ENCODE data around the gene DNAJC5G. TPM values are rescaled to one million over a fixed set of nuclear protein-coding genes. Genes with fewer than 3 reads are reported as not detected.

Gene DNAJC5G
- total RNA-seq, 1 donor from 2014 or later: not detected

GRCh38 chr2:27309651-27310050 lies 34.4 kb downstream of the DNAJC5G start:
- Histone ChIP-seq H4K20me1 (ENCODE audit: insufficient read depth, low read length) (peaks cover 36% of the 10 kb centered on the region), H3K36me3 (ENCODE audit: insufficient read depth, low read length) (no peaks in the 10 kb centered on the region), H3K9ac (ENCODE audit: low read length) (no peak overlapping the region), H3K4me3 (ENCODE audit: insufficient read depth, low read depth, low read length) (no peak overlapping the region), H3K27ac (ENCODE audit: low read depth, low read length) (no peak overlapping the region), H3K4me2 (ENCODE audit: low read length) (no peak overlapping the region), H2AFZ (ENCODE audit: low read depth, low read length) (no peak overlapping the region), H3K27me3 (ENCODE audit: insufficient read depth, low read length) (peaks cover 41% of the 10 kb centered on the region), H3K4me1 (ENCODE audit: insufficient read depth, low read length) (peaks cover 3% of the 10 kb centered on the region), H3K79me2 (ENCODE audit: insufficient read depth, low read length) (no peaks in the 10 kb centered on the region), H3K9me3 (ENCODE audit: insufficient read depth, low read depth, low read length) (no peaks in the 10 kb centered on the region)
- no peak overlapping the region for H3K4me3 Mint-ChIP-seq (ENCODE audit: unreplicated experiment)
- no peaks in the 10 kb centered on the region for H3K4me1 Mint-ChIP-seq (ENCODE audit: low read depth, unreplicated experiment)
- H3K27me3 Mint-ChIP-seq (ENCODE audit: low read depth, unreplicated experiment): peaks cover 32% of the 10 kb centered on the region
- H3K27ac Mint-ChIP-seq (ENCODE audit: unreplicated experiment): no peak overlapping the region
- H3K36me3 Mint-ChIP-seq (ENCODE audit: low read depth, unreplicated experiment): peaks cover 18% of the 10 kb centered on the region
- H3K9me3 Mint-ChIP-seq (ENCODE audit: unreplicated experiment): peaks cover 4% of the 10 kb centered on the region
- DNase-seq (ENCODE audit: low read depth) (no peak), FAIRE-seq (no peak)
- no peak for TF ChIP-seq CTCF (IDR thresholded peaks at IDR 0.05; ENCODE audit: insufficient read depth, low read depth, low read length)
- no peak for TF ChIP-seq EZH2 (IDR thresholded peaks at IDR 0.05; ENCODE audit: insufficient read depth, low read length)

DNA sequence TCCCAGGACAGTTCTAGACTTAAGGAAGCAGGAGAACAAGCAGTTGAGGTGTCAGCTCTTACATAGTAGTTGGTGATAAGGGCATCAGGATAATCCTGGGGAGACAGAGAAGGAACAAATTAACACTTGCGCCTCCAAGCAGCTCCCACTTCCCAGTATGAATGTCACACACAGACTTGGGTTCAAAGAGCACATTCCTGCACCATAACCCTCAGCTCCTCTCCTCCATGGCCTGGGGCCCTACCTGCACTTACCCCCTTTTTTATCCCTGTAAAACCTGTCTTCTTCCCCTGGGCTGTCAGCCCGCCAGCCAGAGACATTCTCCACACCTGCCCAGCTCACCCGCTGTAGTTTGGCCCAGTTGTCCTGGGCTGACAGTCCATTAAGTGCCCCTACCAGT lies 36.9 kb downstream of the DNAJC5G start:
- Mint-ChIP-seq H3K4me1 (ENCODE audit: low read depth, unreplicated experiment) (no peaks in the 10 kb centered on the region), H3K27me3 (ENCODE audit: low read depth, unreplicated experiment) (peaks cover 16% of the 10 kb centered on the region), H3K4me3 (ENCODE audit: unreplicated experiment) (no peak overlapping the region), H3K27ac (ENCODE audit: unreplicated experiment) (no peak overlapping the region), H3K9me3 (ENCODE audit: unreplicated experiment) (peaks cover 4% of the 10 kb centered on the region), H3K36me3 (ENCODE audit: low read depth, unreplicated experiment) (peaks cover 20% of the 10 kb centered on the region)
- H3K9me3 ChIP-seq (ENCODE audit: insufficient read depth, low read depth, low read length): no peaks in the 10 kb centered on the region
- TF ChIP-seq EZH2 (IDR thresholded peaks at IDR 0.05; ENCODE audit: insufficient read depth, low read length) (no peak), CTCF (IDR thresholded peaks at IDR 0.05; ENCODE audit: insufficient read depth, low read depth, low read length) (no peak)
- H4K20me1 ChIP-seq (ENCODE audit: insufficient read depth, low read length): peaks cover 45% of the 10 kb centered on the region
- no peaks in the 10 kb centered on the region for H3K79me2 ChIP-seq (ENCODE audit: insufficient read depth, low read length)
- no peak for DNase-seq (ENCODE audit: low read depth)
- no peak overlapping the region for H3K4me3 ChIP-seq (ENCODE audit: insufficient read depth, low read depth, low read length)
- no peaks in the 10 kb centered on the region for H3K4me1 ChIP-seq (ENCODE audit: insufficient read depth, low read length)
- no peak overlapping the region for H3K27ac ChIP-seq (ENCODE audit: low read depth, low read length)
- no peak overlapping the region for H3K9ac ChIP-seq (ENCODE audit: low read length)
- H3K36me3 ChIP-seq (ENCODE audit: insufficient read depth, low read length): no peaks in the 10 kb centered on the region
- H3K27me3 ChIP-seq (ENCODE audit: insufficient read depth, low read length): peaks cover 16% of the 10 kb centered on the region
- no peak for FAIRE-seq
- H2AFZ ChIP-seq (ENCODE audit: low read depth, low read length): no peak overlapping the region
- no peak overlapping the region for H3K4me2 ChIP-seq (ENCODE audit: low read length)

GRCh38 chr2:27313882-27314645 lies 38.8 kb downstream of the DNAJC5G start:
- no peak overlapping the region for H3K4me2 ChIP-seq (ENCODE audit: low read length)
- no peaks in the 10 kb centered on the region for H3K4me1 Mint-ChIP-seq (ENCODE audit: low read depth, unreplicated experiment)
- FAIRE-seq (no peak), DNase-seq (ENCODE audit: low read depth) (no peak)
- H3K27me3 ChIP-seq (ENCODE audit: insufficient read depth, low read length): no peaks in the 10 kb centered on the region
- H3K27ac ChIP-seq (ENCODE audit: low read depth, low read length): no peak overlapping the region
- H3K36me3 ChIP-seq (ENCODE audit: insufficient read depth, low read length): no peaks in the 10 kb centered on the region
- no peak overlapping the region for H3K4me3 Mint-ChIP-seq (ENCODE audit: unreplicated experiment)
- no peak overlapping the region for H3K9ac ChIP-seq (ENCODE audit: low read length)
- H3K36me3 Mint-ChIP-seq (ENCODE audit: low read depth, unreplicated experiment): peaks cover 22% of the 10 kb centered on the region
- TF ChIP-seq EZH2 (IDR thresholded peaks at IDR 0.05; ENCODE audit: insufficient read depth, low read length): no peak
- TF ChIP-seq CTCF (IDR thresholded peaks at IDR 0.05; ENCODE audit: insufficient read depth, low read depth, low read length): no peak
- H3K9me3 Mint-ChIP-seq (ENCODE audit: unreplicated experiment): peaks cover 4% of the 10 kb centered on the region
- H2AFZ ChIP-seq (ENCODE audit: low read depth, low read length): no peak overlapping the region
- no peak overlapping the region for H3K4me3 ChIP-seq (ENCODE audit: insufficient read depth, low read depth, low read length)
- H3K79me2 ChIP-seq (ENCODE audit: insufficient read depth, low read length): no peaks in the 10 kb centered on the region
- no peaks in the 10 kb centered on the region for H3K4me1 ChIP-seq (ENCODE audit: insufficient read depth, low read length)
- H4K20me1 ChIP-seq (ENCODE audit: insufficient read depth, low read length): peaks cover 35% of the 10 kb centered on the region
- no peaks in the 10 kb centered on the region for H3K9me3 ChIP-seq (ENCODE audit: insufficient read depth, low read depth, low read length)
- peaks cover 6% of the 10 kb centered on the region for H3K27me3 Mint-ChIP-seq (ENCODE audit: low read depth, unreplicated experiment)
- H3K27ac Mint-ChIP-seq (ENCODE audit: unreplicated experiment): no peak overlapping the region

Data from astrocyte (in vitro differentiated cells and primary cell).